A549 (cell line): ENCODE data around the gene SGCD. TPM values are rescaled to one million over a fixed set of nuclear protein-coding genes. Genes with fewer than 3 reads are reported as not detected.

Experiments used
- ATAC-seq, 2 experiments: fragments of 200-7000 bp in 1 of 2; fragments of >200 bp in 1 of 2; cut with Nextera tagmentation in 1 of 2; cut with Tn5 transposase in 1 of 2; 3 replicates each; pipeline versions ENCODE4 v1.8.0 to v1.9.1; 2018 to 2020; ENCODE audit warnings: mild to moderate bottlenecking in 1 of 2, moderate library complexity in 1 of 2
- CTCF ChIA-PET: fragments of 300-600 bp; sonication (Branson Sonifier 250); formaldehyde crosslinking; extraction: SDS; loops from one replicate; lab custom pipeline; 2021; ENCODE audit warnings: antibody characterized with exemption, inconsistent platforms; lab: Yijun Ruan, JAX
- POLR2A ChIA-PET: fragments of 350-600 bp; formaldehyde crosslinking; extraction: SDS; loops from one replicate; lab custom pipeline; 2021; ENCODE audit warnings: antibody characterized with exemption, inconsistent platforms; lab: Yijun Ruan, JAX
- DNase-seq, 2 experiments: peaks; one replicate each; pipeline versions ENCODE4 v3.0.0 to v3.0.0-alpha.2; 2011 to 2016; ENCODE audit warnings: low read depth in 1 of 2, low spot score in 1 of 2
- FAIRE-seq: peaks from 2 replicates; lab custom pipeline; 2011; peaks lifted over from hg19 to GRCh38; lab: Jason Lieb, UNC
- H3K27ac ChIP-seq, 2 experiments: fragments of >200 bp; sonication (Bioruptor Twin); formaldehyde crosslinking; 3 replicates each; pipeline ENCODE4 v1.5.1; 2016 to 2017
- H3K4me1 ChIP-seq: fragments of >200 bp; sonication (Bioruptor Twin); formaldehyde crosslinking; 3 replicates; pipeline ENCODE4 v1.6.1; 2016
- H3K4me2 ChIP-seq: fragments of >200 bp; sonication (Bioruptor Twin); formaldehyde crosslinking; 3 replicates; pipeline ENCODE4 v1.6.1; 2016
- H3K4me3 ChIP-seq: fragments of >200 bp; sonication (Bioruptor Twin); formaldehyde crosslinking; 3 replicates; pipeline ENCODE4 v1.5.1; 2016
- H3K9me3 ChIP-seq: fragments of >200 bp; sonication (Bioruptor Twin); formaldehyde crosslinking; 3 replicates; pipeline ENCODE4 v1.6.1; 2016
- ATOH8 ChIP-seq: fragments of 250-450 bp; sonication (Bioruptor Pico); IDR thresholded peaks from 2 replicates; pipeline ENCODE4 v1.5.0; 2020; ENCODE audit warnings: low read depth, mild to moderate bottlenecking, moderate library complexity
- EHF ChIP-seq: fragments of 250-450 bp; sonication (Bioruptor Pico); IDR thresholded peaks from 2 replicates; pipeline ENCODE4 v1.5.0; 2020; ENCODE audit warnings: mild to moderate bottlenecking
- EP300 ChIP-seq, 2 experiments: fragments of >200 bp; sonication (Bioruptor Twin); formaldehyde crosslinking; IDR thresholded peaks; 2 replicates in 1 of 2; 3 replicates in 1 of 2; pipeline ENCODE4 v1.6.1; 2016 to 2017
- FOSL2 ChIP-seq, 2 experiments: fragments of 450-650 bp in 1 of 2; fragments of >200 bp in 1 of 2; sonication (Bioruptor Twin) in 1 of 2; formaldehyde crosslinking; IDR thresholded peaks; 2 replicates each; pipeline versions ENCODE4 v1.5.0 to v1.6.1; 2016 to 2020; ENCODE audit warnings: mild to moderate bottlenecking in 1 of 2, moderate library complexity in 1 of 2
- HES2 ChIP-seq: fragments of >200 bp; sonication (Bioruptor Twin); formaldehyde crosslinking; IDR thresholded peaks from 2 replicates; pipeline ENCODE4 v1.6.1; 2016
- HEYL ChIP-seq: fragments of 250-450 bp; sonication (Bioruptor Pico); IDR thresholded peaks from 2 replicates; pipeline ENCODE4 v1.8.0; 2021; ENCODE audit warnings: mild to moderate bottlenecking, moderate library complexity
- HOXB13 ChIP-seq: fragments of 250-450 bp; sonication (Bioruptor Pico); IDR thresholded peaks from 2 replicates; pipeline ENCODE4 v1.5.0; 2020; ENCODE audit warnings: low read depth, mild to moderate bottlenecking, moderate library complexity
- JUN ChIP-seq, 2 experiments: fragments of >200 bp; sonication (Bioruptor Twin); formaldehyde crosslinking; IDR thresholded peaks; 2 replicates in 1 of 2; 3 replicates in 1 of 2; pipeline ENCODE4 v1.6.1; 2016 to 2017
- MAFK ChIP-seq: fragments of 450-650 bp; IDR thresholded peaks from 2 replicates; pipeline ENCODE4 v1.6.1; 2014; ENCODE audit not compliant: partially characterized antibody
- MAZ ChIP-seq: fragments of 150-350 bp; IDR thresholded peaks from 2 replicates; pipeline ENCODE4 v1.6.1; 2014; ENCODE audit warnings: antibody characterized with exemption, low read depth, low read length, borderline replicate concordance
- MYC ChIP-seq: IDR thresholded peaks from 2 replicates; pipeline ENCODE4 v1.6.1; 2012; ENCODE audit warnings: mild to moderate bottlenecking, inconsistent platforms, low read length, improper control_type of control experiment, borderline replicate concordance
- NPAS2 ChIP-seq: fragments of 250-450 bp; sonication (Bioruptor Pico); IDR thresholded peaks from 2 replicates; pipeline ENCODE4 v1.8.0; 2022; ENCODE audit warnings: mild to moderate bottlenecking, moderate library complexity, borderline replicate concordance
- POLR2AphosphoS2 ChIP-seq: conservative IDR thresholded peaks from 2 replicates; pipeline ENCODE4 v1.6.1; 2012; ENCODE audit warnings: low read length, improper control_type of control experiment, inconsistent platforms
- RAD21 ChIP-seq, 2 experiments: fragments of >200 bp in 1 of 2; sonication (Bioruptor Twin) in 1 of 2; formaldehyde crosslinking in 1 of 2; IDR thresholded peaks in 1 of 2; conservative IDR thresholded peaks in 1 of 2; 2 replicates in 1 of 2; 3 replicates in 1 of 2; pipeline ENCODE4 v1.6.1; 2012 to 2018; ENCODE audit warnings: inconsistent platforms in 1 of 2
- REST ChIP-seq: fragments of 200-600 bp; sonication (generic); IDR thresholded peaks from 2 replicates; pipeline ENCODE4 v1.6.1; 2016; ENCODE audit warnings: antibody characterized with exemption, mild to moderate bottlenecking, moderate library complexity
- RFX5 ChIP-seq: fragments of 450-650 bp; IDR thresholded peaks from 2 replicates; pipeline ENCODE4 v1.7.1; 2014; ENCODE audit warnings: antibody characterized with exemption, mild to moderate bottlenecking, moderate library complexity
- TP53 ChIP-seq: fragments of 250-450 bp; sonication (Bioruptor Pico); IDR thresholded peaks from 2 replicates; pipeline ENCODE4 v1.5.0; 2021; ENCODE audit warnings: mild to moderate bottlenecking, moderate library complexity
- ZC3H11A ChIP-seq: fragments of 450-650 bp; IDR thresholded peaks from 2 replicates; pipeline ENCODE4 v1.6.1; 2014; ENCODE audit warnings: antibody characterized with exemption, mild to moderate bottlenecking
- ZNF302 ChIP-seq: fragments of 250-450 bp; sonication (Bioruptor Pico); IDR thresholded peaks from 2 replicates; pipeline ENCODE4 v1.9.0; 2021; ENCODE audit warnings: inconsistent platforms, mild to moderate bottlenecking, moderate library complexity
- WGBS: methylation state at CpG from one replicate; pipeline ENCODE4 v1.1.6; 2017; ENCODE audit errors: missing lambda C conversion rate; 5-methylcytosine and 5-hydroxymethylcytosine counted together
- polyA plus RNA-seq, 4 experiments: library from polyadenylated mRNA; depleted of rRNA in 3 of 4; stranded (reverse); fragments of >200 nt; fragmentation: RNase III in 1 of 4; extraction: RNeasy Plus Mini Kit Qiagen cat#74134 plus additional on column Dnase treatment in 1 of 4; gene quantifications; 2 replicates in 3 of 4; 3 replicates in 1 of 4; pipeline ENCODE4 v1.2.3, GENCODE V29; 2011 to 2017

Gene SGCD
- polyA plus RNA-seq, 2 of the 4 experiments (the other 2 are of a cell fraction), result 7.6 to 10.6 TPM

DNA sequence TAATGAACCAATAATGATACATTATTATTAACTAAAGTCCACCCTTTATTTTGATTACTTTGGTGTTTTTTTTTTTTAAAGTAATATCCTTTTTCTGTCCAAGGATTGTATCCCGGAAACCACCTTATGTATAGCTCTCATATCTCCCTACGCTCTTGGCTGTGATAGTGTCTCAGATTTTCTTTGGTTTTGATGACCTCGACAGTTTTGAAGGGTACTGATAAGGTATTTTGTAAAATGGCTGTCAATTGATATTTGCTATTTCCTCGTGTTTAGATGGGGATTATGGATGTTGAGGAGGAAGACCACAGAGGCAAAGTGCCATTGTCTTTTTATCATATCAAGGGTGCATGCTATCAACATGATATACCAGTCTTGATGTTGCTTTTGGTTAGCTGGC, 259.0 kb downstream of the SGCD start:
- Histone ChIP-seq H3K27ac (no peak overlapping the region), H3K4me3 (no peak overlapping the region)
- ATAC-seq (no peak), FAIRE-seq (no peak)
- CTCF ChIA-PET, result no interaction called here
- TF ChIP-seq ZC3H11A (no peak), MAFK (peak; percentile 84)
- TF ChIP-seq, all 56 proteins: peak for 1
- 64% methylated on average over 4 of the region's 4 CpGs for WGBS
- DNase-seq, result no peak
- Histone ChIP-seq H3K9me3 (no peaks in the 10 kb centered on the region), H3K4me1 (no peaks in the 10 kb centered on the region), H3K4me2 (no peak overlapping the region)
- POLR2A ChIA-PET, result no interaction called here

DNA sequence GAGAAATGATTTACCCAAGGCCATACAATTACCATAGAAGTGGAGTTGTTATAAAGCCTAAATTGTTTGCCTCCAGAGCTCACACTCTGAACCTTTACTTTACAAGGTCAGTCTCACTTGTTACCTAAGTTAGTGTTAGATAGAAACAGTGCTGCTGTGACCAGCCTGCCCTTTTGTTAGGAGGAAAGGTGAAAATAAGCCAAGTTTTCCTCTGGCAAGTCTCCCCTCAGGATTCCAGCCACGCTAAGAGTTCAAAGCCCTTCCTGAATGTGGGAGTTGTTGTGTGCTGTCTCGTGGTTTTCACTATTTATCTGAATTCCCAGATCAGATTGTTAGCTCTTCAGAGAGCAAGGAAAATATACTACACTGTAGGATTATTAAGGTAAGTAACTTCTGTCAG, 260.0 kb downstream of the SGCD start:
- ATAC-seq (no peak), DNase-seq (no peak), FAIRE-seq (no peak)
- no peaks in the 10 kb centered on the region for H3K4me1 ChIP-seq
- TF ChIP-seq POLR2AphosphoS2 (no peak), EP300 (IDR thresholded peaks at IDR 0.05) (no peak), HES2 (no peak), RFX5 (no peak), JUN (IDR thresholded peaks at IDR 0.05) (no peak), ZNF302 (CRISPR knock-in tag) (no peak), HOXB13 (CRISPR knock-in tag) (no peak), FOSL2 (IDR thresholded peaks at IDR 0.05) (no peak), FOSL2 (CRISPR knock-in tag; IDR thresholded peaks at IDR 0.05) (no peak), NPAS2 (no peak), HEYL (CRISPR knock-in tag) (no peak), EHF (no peak), MAZ (no peak), REST (no peak), RAD21 (conservative IDR thresholded peaks at IDR 0.05 in 1 of 2, IDR thresholded peaks at IDR 0.05 in 1 of 2) (no peak), MYC (no peak)
- POLR2A ChIA-PET, result no interaction called here
- H3K9me3 ChIP-seq, result no peaks in the 10 kb centered on the region
- no peak overlapping the region for H3K4me3 ChIP-seq
- no peak overlapping the region for H3K27ac ChIP-seq
- CTCF ChIA-PET, result no interaction called here
- 49% methylated on average over 2 of the region's 2 CpGs for WGBS
- no peak overlapping the region for H3K4me2 ChIP-seq

- ATAC-seq, result no peak
- CTCF ChIA-PET, result no interaction called here
These were observed 261.3 kb downstream of the SGCD start for GRCh38 chr5:156588306-156588705.

More at GRCh38 chr5:156588306-156588705, 261.3 kb downstream of the SGCD start:
- Histone ChIP-seq H3K27ac (no peak overlapping the region), H3K4me1 (no peaks in the 10 kb centered on the region), H3K9me3 (no peaks in the 10 kb centered on the region), H3K4me3 (no peak overlapping the region), H3K4me2 (no peak overlapping the region)
- POLR2A ChIA-PET, result no interaction called here
- DNase-seq, result no peak
- TF ChIP-seq FOSL2 (IDR thresholded peaks at IDR 0.05) (no peak), FOSL2 (CRISPR knock-in tag; IDR thresholded peaks at IDR 0.05) (no peak), ATOH8 (no peak), MAZ (no peak), TP53 (CRISPR knock-in tag) (no peak)
- WGBS, result 74% methylated on average over 2 of the region's 2 CpGs
- no peak for FAIRE-seq
